Lung microvascular endothelial cell (primary cell): Measurements from ENCODE around the gene ZNF692. TPM values are rescaled to one million over a fixed set of nuclear protein-coding genes. Genes with fewer than 3 reads are reported as not detected.

Source experiments
- DNase-seq, 2 donors: peaks; one replicate each; pipeline versions ENCODE4 v3.0.0 to v3.0.0-alpha.2; 2010; ENCODE audit warnings: low read depth in 2 of 2
- total RNA-seq: library from RNA; depleted of rRNA; stranded (reverse); fragments of >200 nt; gene quantifications from 2 replicates; pipeline ENCODE4 v1.2.1, GENCODE V29; 2014

ZNF692 gene
- total RNA-seq, 1 donor from 2014 or later = 7.9 TPM

DNA sequence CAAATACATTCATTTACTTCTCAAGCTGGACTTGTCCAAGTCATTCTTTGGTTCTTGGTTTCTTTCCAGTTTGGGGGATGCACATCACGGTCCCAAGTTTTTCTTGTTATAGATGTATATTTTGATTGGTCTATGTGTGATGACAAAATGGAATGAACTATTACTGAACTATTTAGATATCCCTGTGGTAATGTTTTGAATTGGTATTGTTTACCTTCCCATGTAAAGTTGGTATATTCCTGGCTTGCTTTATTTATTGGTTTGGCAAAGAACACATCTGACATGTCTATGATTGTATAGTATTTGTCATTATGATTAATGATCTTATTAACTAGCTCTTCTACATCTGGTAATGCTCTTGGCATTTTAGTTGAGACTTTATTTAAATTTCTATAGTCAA, 22.4 kb upstream of the ZNF692 start:
- no peak for DNase-seq

DNA sequence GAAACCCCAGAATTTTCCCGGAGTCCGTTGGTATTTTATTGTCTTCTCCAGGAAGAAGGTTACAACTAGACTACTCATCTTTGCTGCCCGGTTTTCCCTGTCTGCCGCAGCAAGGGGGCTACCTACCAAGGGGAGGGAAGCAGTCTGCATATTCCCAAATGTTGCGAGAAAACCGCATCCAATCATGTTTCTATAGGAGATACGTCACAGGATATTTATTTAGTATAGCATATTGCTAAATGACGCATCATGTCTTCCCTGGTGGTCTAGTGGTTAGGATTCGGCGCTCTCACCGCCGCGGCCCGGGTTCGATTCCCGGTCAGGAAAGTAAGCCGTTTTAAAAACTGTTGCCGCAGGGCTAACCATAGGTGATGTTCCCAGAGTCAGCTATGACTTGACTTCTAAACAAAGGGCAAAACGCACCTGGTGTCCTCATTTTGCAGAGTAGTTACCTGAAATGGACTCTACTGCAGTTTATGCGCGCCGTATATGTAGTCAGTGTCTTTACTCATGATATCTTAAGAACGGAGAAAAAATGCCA, 15.2 kb upstream of the ZNF692 start:
- DNase-seq = peak; percentile 88 to 93

DNA sequence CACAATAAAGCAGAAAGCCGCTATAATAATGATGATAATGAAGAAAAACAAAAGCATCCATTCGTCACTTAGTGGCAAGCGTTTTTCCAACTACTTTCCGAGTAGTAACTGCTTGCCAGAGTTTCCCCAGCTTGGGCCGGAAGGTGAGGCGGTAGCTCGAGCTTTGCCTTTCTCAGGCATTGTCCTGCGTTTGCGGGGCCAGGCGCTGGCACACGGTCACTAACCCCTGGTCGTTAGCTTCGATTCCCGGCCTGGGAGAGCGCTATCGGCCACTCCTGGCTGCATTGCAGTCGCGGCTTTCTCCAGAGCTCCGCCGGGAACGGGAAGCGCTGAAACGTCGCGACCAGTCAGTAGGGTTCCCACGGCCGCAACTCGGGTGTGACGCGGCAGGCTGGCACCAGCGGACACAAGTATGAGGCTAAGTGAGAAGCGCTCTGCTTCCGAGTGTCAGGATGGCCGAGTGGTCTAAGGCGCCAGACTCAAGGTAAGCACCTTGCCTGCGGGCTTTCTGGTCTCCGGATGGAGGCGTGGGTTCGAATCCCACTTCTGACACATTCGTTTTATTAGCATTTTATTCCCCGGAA, 14.6 kb upstream of the ZNF692 start:
- DNase-seq = peak; percentile 96 to 97

- peak; percentile 68 to 77 for DNase-seq
These were observed 14.0 kb upstream of the ZNF692 start for GRCh38 chr1:248872752-248873408.

DNA sequence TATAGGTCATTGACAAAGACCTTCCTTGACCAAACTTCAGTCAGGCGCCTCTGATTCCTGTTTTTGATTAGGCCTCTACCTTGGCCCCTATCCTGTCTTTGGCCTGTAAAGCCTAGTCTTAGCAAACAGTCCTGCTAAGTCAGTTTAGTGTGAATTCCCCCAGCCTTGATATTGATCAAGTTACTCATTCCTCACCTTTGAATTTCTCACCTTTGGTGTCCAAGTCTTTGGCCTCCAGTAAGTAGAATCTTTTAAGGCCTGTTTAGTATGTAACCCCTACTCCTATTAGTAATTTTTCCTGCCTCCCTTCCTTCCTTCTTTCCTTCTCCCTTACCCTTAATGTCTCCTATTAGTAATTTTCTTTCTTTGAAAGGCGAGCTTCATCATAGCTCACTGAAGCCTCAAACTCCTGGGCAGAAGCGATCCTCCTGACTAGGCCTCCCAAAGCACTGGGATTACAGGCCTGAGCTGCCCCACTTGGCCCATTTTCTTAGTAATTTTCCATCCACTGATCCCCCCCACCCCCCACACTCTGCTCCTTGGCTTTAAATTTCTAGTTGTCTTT, 13.0 kb upstream of the ZNF692 start:
- no peak for DNase-seq

DNA sequence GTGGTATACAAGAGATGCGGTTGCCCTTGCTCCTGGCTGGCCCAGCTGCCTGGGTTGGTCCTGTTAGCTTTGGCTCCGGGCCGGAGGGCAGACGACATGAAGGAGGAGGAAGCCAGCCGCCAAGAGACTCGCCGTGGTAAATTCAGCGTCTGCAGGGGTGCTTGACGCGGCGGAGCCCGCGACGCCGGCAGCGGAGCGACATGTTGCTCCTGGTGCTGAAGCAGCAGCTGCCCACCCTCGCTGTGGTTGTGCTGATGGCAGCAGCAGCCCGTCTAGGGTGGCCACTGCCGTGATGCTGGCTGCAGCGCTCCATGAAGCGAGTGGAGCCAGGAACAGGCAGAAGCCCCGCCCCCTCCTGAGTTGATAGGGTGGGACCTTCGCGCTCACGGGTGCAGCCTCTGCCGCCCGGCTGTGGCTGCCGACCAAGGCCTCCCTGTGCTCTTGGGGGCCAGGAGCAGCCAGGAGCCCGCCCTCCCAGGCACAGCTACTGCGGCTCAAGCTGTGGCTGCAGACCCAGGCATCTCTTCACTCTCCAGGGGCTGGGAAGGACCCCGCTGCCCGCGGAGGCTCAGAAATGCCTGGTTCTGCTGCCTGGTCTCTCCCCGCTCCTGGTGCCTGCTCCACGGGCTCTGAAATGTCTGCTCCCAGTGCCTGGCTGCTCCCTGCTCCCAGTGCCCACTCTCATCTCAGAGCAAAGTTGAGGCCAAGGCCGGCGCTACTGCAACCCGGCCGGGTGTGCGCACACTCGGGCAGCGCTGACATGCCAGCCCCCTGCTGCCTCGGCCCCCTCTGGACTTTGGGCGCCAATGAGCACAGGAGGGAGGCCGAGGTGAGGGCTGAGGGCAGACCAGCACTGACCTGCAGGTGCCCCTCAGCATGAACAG, 4.4 kb upstream of the ZNF692 start:
- DNase-seq = peak; percentile 64 to 71

GRCh38 chr1:248862695-248862997, 3.8 kb upstream of the ZNF692 start:
- DNase-seq = no peak

- no peak for DNase-seq
These were observed 2.7 kb upstream of the ZNF692 start for GRCh38 chr1:248861616-248862015.

GRCh38 chr1:248860007-248860406, 1.1 kb upstream of the ZNF692 start:
- DNase-seq = no peak

DNA sequence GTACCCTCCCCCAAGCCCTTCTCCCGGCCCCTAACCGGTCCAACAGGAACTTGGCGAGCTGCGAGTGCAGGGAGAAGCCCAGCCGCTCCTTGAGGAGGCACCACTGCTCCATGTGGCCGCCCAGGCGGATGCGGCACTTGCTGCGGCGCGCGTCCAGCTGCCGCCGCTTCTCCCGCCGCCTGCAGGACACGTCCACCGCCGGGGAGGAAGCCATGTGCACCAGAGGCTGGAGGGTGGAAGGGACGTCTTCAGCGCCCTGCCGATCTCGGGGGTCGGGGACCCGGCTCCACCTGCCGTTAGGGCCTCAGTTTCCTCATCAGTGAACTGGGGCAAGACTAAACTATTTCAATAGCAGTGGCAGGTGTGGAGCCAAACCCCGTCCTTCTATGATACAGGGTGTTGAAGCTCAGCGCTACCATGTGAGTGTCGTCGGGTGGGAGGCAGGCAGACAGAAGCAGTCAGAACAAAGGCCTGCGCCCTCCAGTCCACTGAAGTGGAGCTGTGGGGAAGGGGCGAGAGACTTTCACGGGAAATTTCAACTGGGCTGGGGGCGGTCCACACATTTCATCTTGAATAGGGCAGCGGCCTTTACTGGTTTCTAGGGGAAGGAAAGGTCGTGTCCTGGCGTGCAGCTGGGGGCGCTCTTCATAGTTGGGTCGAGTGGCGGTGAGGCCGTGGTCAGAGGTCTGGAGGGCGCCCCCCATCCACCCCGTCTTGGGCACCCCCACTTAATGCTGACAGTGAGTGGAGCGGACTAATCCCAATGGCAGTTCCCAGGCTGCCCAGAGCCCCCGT, 592 bp downstream of the ZNF692 start:
- peak; percentile 51 to 83 for DNase-seq

DNA sequence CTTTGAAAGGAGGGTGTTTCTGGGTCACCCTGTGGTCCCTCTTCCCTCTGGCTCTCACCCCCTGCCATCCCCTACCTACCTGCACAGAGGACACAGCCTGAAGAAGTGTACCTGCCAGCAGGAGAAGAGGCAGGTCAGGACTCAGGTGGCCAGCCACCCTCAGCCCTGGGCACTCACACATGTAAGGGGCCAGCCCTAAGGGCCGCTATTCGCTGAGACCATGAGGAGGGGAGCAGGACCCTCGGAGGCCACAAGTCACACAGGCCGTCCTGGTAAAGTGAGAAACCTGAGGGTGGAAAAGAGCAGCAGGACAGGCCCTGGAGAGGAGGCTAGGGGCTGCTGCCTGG, 1.2 kb downstream of the ZNF692 start:
- no peak for DNase-seq

DNA sequence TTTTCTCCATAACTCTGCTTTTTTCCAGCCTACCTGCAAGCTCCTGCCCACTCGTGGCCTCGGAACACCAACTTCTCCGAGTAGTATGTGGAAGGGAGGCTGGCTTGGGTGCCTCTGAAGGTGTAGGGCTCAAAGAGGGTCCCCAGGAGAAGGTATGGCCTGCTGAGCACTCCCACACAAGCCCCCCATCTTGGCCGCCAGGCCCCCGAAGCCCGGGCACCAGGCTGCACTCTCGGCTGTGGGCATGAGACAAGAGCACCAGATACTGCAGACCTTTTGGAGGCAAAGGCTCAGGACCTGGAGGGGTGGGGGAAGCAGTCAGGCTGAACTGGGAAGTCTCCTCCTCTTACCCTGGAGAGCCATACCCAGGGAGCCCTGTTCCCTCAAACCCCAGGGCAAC, 1.7 kb downstream of the ZNF692 start:
- no peak for DNase-seq

DNA sequence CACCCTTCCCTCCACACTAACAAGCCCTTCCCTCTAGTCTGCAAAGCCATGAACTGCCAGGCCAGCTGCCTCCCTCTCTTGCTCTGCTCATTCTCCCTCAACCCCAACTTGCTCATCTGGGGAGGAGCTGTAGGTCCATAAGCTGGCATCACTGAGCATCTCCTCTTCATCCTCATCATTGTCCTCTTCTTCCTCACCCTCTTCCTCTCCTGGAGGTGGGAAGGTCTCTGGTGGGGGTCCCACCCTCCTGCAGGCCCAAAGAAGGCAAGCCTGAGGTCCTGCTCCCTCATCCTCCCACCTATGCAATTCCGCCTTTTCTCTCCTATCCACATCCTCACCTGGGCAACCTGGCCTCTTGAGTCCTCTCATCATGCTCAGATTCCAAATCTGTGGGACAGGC, 2.7 kb downstream of the ZNF692 start:
- DNase-seq = no peak

GRCh38 chr1:248855580-248855979, 3.3 kb downstream of the ZNF692 start:
- DNase-seq = no peak

DNA sequence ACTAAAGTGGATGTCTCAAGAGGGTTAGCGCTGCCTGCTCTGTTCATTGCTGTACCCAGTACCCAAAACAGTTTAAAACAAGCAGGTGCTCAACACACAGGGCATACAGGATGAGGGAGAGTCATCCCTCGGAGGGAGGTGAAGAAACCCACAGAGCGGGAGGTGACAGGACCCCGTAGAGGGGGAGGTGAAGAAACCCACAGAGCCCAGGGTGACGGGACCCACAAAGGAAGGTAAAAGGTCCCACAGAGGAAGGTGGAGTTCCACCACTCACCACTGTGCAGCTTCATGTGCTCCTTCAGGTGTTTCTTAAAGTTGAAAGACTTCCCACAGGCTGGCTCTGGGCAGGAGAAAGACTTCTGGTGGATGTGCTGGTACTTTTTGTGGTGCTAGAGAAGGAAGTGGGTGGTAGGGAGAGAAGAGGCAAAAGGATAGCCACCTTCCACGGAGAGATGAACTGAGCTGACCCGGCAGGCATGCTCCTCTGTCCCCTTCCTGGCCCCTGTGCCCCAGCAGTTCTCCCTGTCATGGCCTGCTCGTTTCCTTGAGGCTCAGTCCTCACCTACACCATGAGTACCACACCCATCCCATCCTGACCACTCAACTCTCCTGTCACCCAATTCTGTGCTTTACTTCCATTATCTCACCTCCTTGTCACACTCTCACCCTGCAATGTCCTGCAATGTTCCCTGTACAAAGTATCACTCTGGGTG, 5.1 kb downstream of the ZNF692 start:
- no peak for DNase-seq

DNA sequence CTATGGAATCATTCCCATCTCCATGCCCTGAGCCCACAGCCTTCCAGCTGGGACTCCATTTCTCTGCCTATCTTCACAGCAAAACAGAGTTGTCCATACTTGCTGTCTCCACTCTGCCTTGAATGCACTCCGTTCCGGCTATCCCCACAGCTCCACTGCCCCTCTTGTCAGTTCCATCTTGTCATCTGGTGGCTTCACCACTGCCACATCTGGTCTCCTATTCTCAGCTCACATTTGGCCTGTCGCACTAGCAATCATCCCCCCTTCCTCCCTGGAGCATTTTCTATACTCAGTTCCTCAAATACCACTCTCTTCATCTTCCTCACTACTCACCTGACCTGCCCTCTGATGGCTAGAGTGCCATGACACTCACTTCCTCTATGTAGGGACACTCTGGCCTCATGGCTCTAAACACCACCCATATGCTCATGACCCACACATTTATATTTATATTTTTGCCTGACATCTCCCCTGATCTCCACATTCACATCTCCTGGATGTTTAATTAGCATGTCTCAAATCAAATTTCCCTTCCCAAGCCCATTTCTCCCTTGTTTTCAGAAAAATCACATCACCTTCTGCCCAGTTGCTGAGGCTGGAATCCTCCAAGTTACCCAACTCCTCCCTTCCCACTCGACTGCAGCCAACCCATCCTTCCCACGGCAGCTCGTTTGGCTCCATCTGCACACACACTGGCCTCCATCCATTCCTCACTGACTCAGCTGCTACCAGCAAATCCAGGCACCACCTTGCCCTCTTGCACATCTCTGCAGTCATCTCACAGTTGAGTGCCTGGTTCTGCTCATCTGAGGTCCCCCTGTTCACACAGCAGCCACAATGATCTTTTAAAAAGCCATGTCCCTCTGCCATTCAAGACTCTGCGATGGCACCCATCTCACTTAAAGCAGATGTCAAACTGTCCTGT, 6.1 kb downstream of the ZNF692 start:
- no peak for DNase-seq

DNA sequence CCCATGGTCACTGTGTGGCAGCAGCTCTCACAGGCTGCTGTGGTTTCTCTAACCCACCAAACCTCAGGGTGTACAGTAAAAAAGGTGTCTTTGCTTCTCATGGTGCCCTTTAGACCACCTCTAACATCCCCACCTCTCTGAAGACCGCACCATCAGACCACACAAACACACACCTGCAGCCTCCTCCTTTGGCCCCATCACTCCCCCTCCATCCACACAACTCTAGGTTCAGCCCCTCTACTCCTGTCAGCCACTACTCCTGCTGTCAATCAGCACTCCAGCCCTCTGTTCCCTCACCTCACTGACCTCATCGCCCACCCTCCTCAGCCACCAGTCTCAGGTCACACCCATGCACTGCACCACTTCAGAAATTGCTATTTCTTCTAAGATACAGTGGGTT, 7.5 kb downstream of the ZNF692 start:
- DNase-seq = no peak

- no peak for DNase-seq
These were observed 8.2 kb downstream of the ZNF692 start for GRCh38 chr1:248850536-248851251.

DNA sequence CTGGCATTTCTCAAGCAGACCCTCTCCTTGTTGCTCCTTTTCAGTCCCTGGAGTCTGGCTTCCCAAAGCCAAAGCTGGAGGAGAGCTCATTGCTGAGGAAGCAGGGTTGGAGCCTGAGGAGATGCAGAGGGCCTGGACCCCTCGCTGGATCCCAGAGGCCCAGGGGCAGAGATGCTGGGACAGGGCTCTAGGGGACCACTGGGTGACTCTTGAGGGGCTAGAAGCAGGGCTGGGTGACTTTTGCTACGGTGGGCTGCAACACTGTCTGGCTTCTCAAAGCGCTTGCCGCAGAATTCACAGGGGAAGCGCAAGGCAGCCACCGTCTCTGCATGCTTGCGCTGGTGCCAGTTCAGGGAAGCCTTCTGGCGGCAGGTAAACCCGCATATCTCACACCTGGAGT, 8.8 kb downstream of the ZNF692 start:
- DNase-seq = no peak
